ENCODE data around the gene SKAP2. TPM values are rescaled to one million over a fixed set of nuclear protein-coding genes. Genes with fewer than 3 reads are reported as not detected.

SKAP2 gene
- total and polyA plus RNA-seq, 7 donors = 3.2 to 19.4 (median 8.3) TPM

- no peak for ATAC-seq
- Histone ChIP-seq H3K9me3 (no peaks in the 10 kb centered on the region), H3K27me3 (ENCODE audit: insufficient read depth in 3 of 3, low read length in 2 of 3) (no peaks in the 10 kb centered on the region), H3K4me3 (no peak overlapping the region), H3K36me3 (ENCODE audit: insufficient read depth in 1 of 2, low read depth in 1 of 2) (no peaks in the 10 kb centered on the region), H3K4me1 (no peaks in the 10 kb centered on the region), H3K27ac (no peak overlapping the region)
- no peak for DNase-seq
- intact Hi-C loops (cut with DNase I) = no loop called here
- WGBS, 3 donors = 94 to 95% (median 94%) methylated on average over 10 of the region's 10 CpGs
- no peak for TF ChIP-seq CTCF (IDR thresholded peaks at IDR 0.05)
Measured at GRCh38 chr7:26627221-26627620, 237.2 kb downstream of the SKAP2 start.

- Histone ChIP-seq H3K9me3 (no peaks in the 10 kb centered on the region), H3K4me3 (no peak overlapping the region), H3K27ac (no peak overlapping the region), H3K27me3 (ENCODE audit: insufficient read depth in 3 of 3, low read length in 2 of 3) (no peaks in the 10 kb centered on the region), H3K36me3 (ENCODE audit: insufficient read depth in 1 of 2, low read depth in 1 of 2) (no peaks in the 10 kb centered on the region), H3K4me1 (no peaks in the 10 kb centered on the region)
- no peak for TF ChIP-seq CTCF (IDR thresholded peaks at IDR 0.05)
- ATAC-seq (no peak), DNase-seq (no peak)
- 73 to 84% (median 80%) methylated on average over 2 of the region's 2 CpGs for WGBS, 3 donors
- intact Hi-C loops (cut with DNase I) = no loop called here
Measured at GRCh38 chr7:26626687-26627086, 237.7 kb downstream of the SKAP2 start.

- ATAC-seq (no peak), DNase-seq (no peak)
- TF ChIP-seq CTCF (IDR thresholded peaks at IDR 0.05) = no peak
- H3K36me3 ChIP-seq (ENCODE audit: insufficient read depth in 1 of 2, low read depth in 1 of 2) = no peaks in the 10 kb centered on the region
- no peak overlapping the region for H3K4me3 ChIP-seq
- 89 to 95% (median 91%) methylated on average over 8 of the region's 8 CpGs for WGBS, 3 donors
- H3K27ac ChIP-seq = no peak overlapping the region
- intact Hi-C loops (cut with DNase I) = no loop called here
- H3K4me1 ChIP-seq = no peaks in the 10 kb centered on the region
- H3K27me3 ChIP-seq (ENCODE audit: insufficient read depth in 3 of 3, low read length in 2 of 3) = no peaks in the 10 kb centered on the region
- H3K9me3 ChIP-seq = no peaks in the 10 kb centered on the region
Measured at GRCh38 chr7:26626156-26626555, 238.2 kb downstream of the SKAP2 start.

- no peaks in the 10 kb centered on the region for H3K4me1 ChIP-seq
- H3K27ac ChIP-seq = no peak overlapping the region
- intact Hi-C loops (cut with DNase I) = no loop called here
- 87 to 96% (median 91%) methylated on average over 4 of the region's 4 CpGs for WGBS, 3 donors
- DNase-seq = no peak
- no peaks in the 10 kb centered on the region for H3K36me3 ChIP-seq (ENCODE audit: insufficient read depth in 1 of 2, low read depth in 1 of 2)
- no peaks in the 10 kb centered on the region for H3K27me3 ChIP-seq (ENCODE audit: insufficient read depth in 3 of 3, low read length in 2 of 3)
- TF ChIP-seq CTCF (IDR thresholded peaks at IDR 0.05) = no peak
- H3K9me3 ChIP-seq = no peaks in the 10 kb centered on the region
- ATAC-seq = no peak
- H3K4me3 ChIP-seq = no peak overlapping the region
Measured at GRCh38 chr7:26625286-26625685, 239.1 kb downstream of the SKAP2 start.

GRCh38 chr7:26624839-26625238 is 239.6 kb downstream of the SKAP2 start:
- Histone ChIP-seq H3K9me3 (no peaks in the 10 kb centered on the region), H3K27ac (no peak overlapping the region), H3K36me3 (ENCODE audit: insufficient read depth in 1 of 2, low read depth in 1 of 2) (no peaks in the 10 kb centered on the region), H3K4me1 (no peaks in the 10 kb centered on the region), H3K4me3 (no peak overlapping the region), H3K27me3 (ENCODE audit: insufficient read depth in 3 of 3, low read length in 2 of 3) (no peaks in the 10 kb centered on the region)
- ATAC-seq = no peak
- intact Hi-C loops (cut with DNase I) = no loop called here
- TF ChIP-seq CTCF (IDR thresholded peaks at IDR 0.05) = no peak
- no peak for DNase-seq
- 69 to 79% (median 73%) methylated on average over 12 of the region's 12 CpGs for WGBS, 3 donors
